Coronary artery (tissue), 2 donors: ENCODE measurements around the gene TANC1.

Experiments
- DNase-seq: peaks from one replicate; pipeline ENCODE4 v3.0.0-alpha.2; 2017; ENCODE audit warnings: low spot score
- H3K27ac ChIP-seq, 2 donors: fragments of 200-600 bp; sonication (generic); one replicate each; pipeline ENCODE4 v1.5.1; 2016 to 2019
- H3K4me3 ChIP-seq: fragments of 200-600 bp; sonication (generic); 2 replicates; pipeline ENCODE4 v1.5.1; 2016; ENCODE audit warnings: mild to moderate bottlenecking, moderate library complexity
- TF ChIP-seq, protein P1 (sequence below): fragments of 200-600 bp; sonication (generic); IDR thresholded peaks from one replicate; pipeline ENCODE4 v1.5.1; 2019; ENCODE audit warnings: antibody characterized with exemption

TANC1 gene

DNA sequence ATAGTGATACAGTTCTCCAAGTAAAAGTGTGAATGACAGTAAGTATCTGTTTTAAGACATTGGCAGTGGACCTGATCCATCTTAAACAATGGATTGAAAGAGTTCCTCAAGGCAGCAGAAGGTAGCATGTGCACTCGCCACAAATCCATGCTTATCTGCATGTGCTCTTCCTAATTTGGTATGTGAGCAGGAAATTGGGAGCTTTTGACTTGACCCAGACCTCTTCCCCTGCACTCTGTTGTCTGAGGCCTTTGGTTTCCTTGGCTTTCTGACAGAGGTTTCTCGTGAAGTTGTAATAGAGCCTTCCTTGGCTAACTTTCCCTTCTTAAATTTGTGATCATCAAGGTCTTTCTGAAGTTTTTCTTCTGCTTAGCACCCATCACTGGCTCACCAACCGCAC, 204.0 kb downstream of the TANC1 start:
- no peak for DNase-seq
- TF ChIP-seq, protein P1, sequence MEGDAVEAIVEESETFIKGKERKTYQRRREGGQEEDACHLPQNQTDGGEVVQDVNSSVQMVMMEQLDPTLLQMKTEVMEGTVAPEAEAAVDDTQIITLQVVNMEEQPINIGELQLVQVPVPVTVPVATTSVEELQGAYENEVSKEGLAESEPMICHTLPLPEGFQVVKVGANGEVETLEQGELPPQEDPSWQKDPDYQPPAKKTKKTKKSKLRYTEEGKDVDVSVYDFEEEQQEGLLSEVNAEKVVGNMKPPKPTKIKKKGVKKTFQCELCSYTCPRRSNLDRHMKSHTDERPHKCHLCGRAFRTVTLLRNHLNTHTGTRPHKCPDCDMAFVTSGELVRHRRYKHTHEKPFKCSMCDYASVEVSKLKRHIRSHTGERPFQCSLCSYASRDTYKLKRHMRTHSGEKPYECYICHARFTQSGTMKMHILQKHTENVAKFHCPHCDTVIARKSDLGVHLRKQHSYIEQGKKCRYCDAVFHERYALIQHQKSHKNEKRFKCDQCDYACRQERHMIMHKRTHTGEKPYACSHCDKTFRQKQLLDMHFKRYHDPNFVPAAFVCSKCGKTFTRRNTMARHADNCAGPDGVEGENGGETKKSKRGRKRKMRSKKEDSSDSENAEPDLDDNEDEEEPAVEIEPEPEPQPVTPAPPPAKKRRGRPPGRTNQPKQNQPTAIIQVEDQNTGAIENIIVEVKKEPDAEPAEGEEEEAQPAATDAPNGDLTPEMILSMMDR = no peak
- Histone ChIP-seq H3K4me3 (no peak overlapping the region), H3K27ac (no peak overlapping the region)

DNA sequence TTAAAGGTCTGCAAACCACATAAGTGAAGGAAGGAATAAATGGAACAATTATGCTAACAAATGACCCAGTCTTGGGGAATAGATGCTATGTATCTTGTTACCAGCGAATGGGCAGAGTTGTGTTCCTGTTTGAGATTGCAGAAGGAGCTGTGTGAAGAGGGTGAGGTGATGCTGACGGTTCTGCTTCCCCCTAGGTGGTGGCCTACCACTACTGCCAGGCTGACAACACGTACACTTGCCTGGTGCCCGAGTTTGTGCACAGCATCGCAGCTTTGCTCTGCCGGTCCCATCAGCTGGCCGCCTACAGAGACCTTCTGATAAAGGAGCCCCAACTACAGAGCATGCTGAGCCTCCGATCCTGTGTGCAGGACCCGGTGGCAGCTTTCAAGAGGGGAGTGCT, 206.3 kb downstream of the TANC1 start:
- TF ChIP-seq, protein P1 = no peak
- Histone ChIP-seq H3K4me3 (no peak overlapping the region), H3K27ac (no peak overlapping the region)
- DNase-seq = no peak

DNA sequence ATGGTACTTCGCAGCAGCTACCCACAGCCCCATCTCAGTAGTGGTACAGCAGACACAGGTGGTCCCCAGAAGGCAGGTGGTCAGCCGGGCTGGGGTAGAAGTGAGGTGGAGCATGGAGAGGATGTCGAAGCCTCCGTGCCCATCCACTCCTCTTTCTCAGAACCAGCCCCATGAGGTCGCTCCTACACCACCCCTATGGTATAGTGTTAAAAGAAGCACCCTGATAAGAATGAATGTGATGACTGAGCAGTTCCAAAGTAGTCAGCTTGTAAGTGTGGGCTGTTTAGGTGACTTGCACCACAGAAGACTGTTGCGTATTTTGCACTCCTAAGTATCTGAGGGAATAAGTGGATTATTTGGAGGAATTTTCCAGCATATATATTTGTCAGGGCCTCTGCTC, 206.7 kb downstream of the TANC1 start:
- Histone ChIP-seq H3K27ac (no peak overlapping the region), H3K4me3 (no peak overlapping the region)
- TF ChIP-seq, protein P1 = no peak
- DNase-seq = no peak

DNA sequence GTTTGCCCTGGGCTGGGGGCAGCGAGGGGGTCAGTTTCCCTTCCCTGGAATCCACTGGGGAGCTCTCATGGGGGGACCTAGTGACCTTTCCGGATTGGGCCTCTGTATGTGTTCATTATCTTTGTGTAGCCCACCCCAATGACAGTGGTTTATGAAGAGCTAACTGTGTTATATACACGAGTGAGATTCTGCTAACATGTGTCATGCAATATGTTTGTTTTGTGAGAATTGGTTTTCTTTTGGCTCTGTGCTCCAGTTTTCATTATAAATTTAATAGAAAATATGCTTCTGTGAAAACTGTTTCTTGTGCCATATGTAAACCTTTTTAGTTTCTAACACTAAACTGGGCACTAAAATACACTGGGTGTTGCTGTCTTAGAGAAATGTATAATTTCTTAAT, 207.5 kb downstream of the TANC1 start:
- TF ChIP-seq, protein P1 = no peak
- no peak for DNase-seq
- H3K4me3 ChIP-seq = no peak overlapping the region
- H3K27ac ChIP-seq = no peak overlapping the region

DNA sequence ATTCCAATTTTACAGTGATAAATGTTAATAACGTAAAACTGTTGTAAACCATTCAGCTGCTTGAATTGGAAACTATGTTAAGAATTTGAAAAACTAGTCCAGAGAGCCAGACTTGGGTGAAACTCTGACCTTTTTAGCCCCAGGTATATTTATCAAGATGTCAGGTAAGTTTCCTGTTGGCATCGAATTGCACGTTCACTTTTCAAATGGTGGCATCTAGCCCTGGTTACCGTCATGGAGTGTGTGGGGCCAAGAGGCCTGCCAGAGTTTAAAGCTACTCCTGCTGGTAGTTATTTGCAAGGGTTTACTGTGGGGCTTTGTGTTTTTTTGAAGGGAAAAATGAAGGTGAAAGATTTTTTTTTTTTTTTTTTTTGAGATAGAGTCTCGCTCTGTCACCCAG, 208.1 kb downstream of the TANC1 start:
- TF ChIP-seq, protein P1 = no peak
- DNase-seq = no peak
- H3K4me3 ChIP-seq = no peak overlapping the region
- no peak overlapping the region for H3K27ac ChIP-seq

DNA sequence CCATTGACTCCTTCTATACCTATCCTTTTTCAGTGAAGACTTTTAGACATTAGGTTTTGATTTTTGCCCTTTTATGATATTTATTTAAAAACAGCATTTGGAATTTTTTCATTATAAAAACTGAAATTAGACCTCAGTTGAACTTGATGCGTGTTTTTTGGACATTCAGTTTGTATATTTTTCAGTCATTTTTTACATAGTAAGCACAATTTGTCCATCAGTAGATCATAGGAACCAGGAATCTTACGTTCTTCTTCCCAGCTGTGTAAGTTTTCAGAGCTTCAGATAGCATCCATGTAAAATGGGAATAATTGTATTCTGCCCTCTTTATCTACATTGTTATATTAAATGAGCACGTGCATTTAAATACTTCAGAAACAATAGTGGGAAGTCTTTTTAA, 208.9 kb downstream of the TANC1 start:
- TF ChIP-seq, protein P1 = no peak
- DNase-seq = no peak
- Histone ChIP-seq H3K4me3 (no peak overlapping the region), H3K27ac (no peak overlapping the region)

DNA sequence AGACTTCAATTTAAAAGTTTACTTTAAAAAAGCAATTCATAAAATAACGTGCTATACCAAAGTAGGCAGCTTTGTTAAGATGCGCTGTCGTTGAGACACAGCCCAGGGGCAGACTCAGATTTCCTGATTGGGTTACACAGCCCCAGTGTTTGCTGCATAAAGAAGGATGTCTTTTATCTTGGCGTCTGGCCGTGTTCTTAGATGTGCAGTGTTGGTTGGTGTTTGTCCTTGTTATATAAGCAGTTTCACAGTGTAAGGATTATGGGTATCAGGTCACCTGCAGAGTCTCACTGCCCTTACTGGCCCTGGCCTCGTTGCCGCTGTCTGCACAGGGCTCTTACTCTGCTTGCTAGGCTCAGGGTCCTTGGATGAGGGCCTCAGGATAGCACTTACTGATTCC, 209.5 kb downstream of the TANC1 start:
- Histone ChIP-seq H3K4me3 (no peak overlapping the region), H3K27ac (no peak overlapping the region)
- no peak for DNase-seq
- TF ChIP-seq, protein P1 = no peak
